PC-3 (cell line): ENCODE measurements around the gene AKAP9.

Source experiments
- CTCF ChIP-seq: fragments of 300-600 bp; sonication (generic); conservative IDR thresholded peaks from 2 replicates; pipeline ENCODE4 v1.5.1; 2017; ENCODE audit warnings: antibody characterized with exemption, low read depth, mild to moderate bottlenecking, low read length
- EZH2 ChIP-seq: fragments of 300-600 bp; sonication (generic); IDR thresholded peaks from one replicate; pipeline ENCODE4 v1.6.1; 2017; ENCODE audit warnings: antibody characterized with exemption, mild to moderate bottlenecking, low read length; ENCODE audit not compliant: unreplicated experiment
- EZH2phosphoT487 ChIP-seq: fragments of 300-600 bp; sonication (generic); IDR thresholded peaks from 2 replicates; pipeline ENCODE4 v1.6.1; 2018; ENCODE audit warnings: mild to moderate bottlenecking, antibody characterized with exemption, low read length, borderline replicate concordance

GRCh38 chr7:92158660-92159575 lies 218.3 kb downstream of the AKAP9 start:
- TF ChIP-seq EZH2phosphoT487 (no peak), CTCF (no peak), EZH2 (no peak)
